ENCODE results near the gene KAZN.

Gene KAZN

DNA sequence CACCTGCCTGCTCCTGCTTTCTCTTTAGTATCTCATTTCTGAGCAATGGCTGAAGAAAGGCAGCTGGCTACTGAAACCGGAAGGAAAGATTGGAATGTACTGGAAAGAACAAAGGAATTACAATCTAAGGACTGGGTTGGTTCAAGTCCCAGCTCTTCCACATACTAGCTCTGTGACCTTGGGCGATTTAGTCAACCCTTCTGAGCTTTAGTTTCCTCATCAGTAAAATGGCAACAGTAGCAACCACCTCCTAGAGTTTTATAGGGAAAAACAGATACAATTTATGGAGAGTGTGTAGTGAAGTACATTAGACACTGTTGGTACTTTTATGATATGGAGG, 158.8 kb downstream of the KAZN start:
- Histone ChIP-seq H4K8ac (ENCODE audit: low read length) (no peak overlapping the region), H3K27ac (ENCODE audit: low read length, poor library complexity, severe bottlenecking) (no peak overlapping the region), H3K9ac (ENCODE audit: low read length) (no peak overlapping the region), H3K23ac (ENCODE audit: low read length in 2 of 2) (no peak overlapping the region), H2BK12ac (ENCODE audit: low read length in 2 of 2) (no peak overlapping the region), H2BK5ac (ENCODE audit: low read depth, low read length, poor library complexity, severe bottlenecking) (no peak overlapping the region), H4K91ac (ENCODE audit: low read length) (no peak overlapping the region), H2BK120ac (ENCODE audit: low read depth, low read length) (no peak overlapping the region), H3K27me3 (ENCODE audit: control insufficient read depth in 1 of 2, insufficient read depth in 1 of 2, low read length in 2 of 2) (peaks cover 6 to 11% of the 10 kb centered on the region in 2 experiments), H3K4me3 (ENCODE audit: insufficient read depth in 1 of 2, low read depth in 1 of 2, low read length in 2 of 2) (no peak overlapping the region), H3K18ac (ENCODE audit: low read depth in 1 of 2, low read length in 2 of 2) (no peak overlapping the region), H2AK5ac (ENCODE audit: low read length, severe bottlenecking) (no peak overlapping the region), H3K4me2 (ENCODE audit: low read length, poor library complexity, severe bottlenecking) (no peak overlapping the region), H2AFZ (ENCODE audit: low read depth, low read length) (no peak overlapping the region), H2BK15ac (ENCODE audit: low read depth, poor library complexity, severe bottlenecking) (no peak overlapping the region), H3K9me3 (ENCODE audit: control insufficient read depth, low read length) (peaks cover 5% of the 10 kb centered on the region), H3K36me3 (ENCODE audit: control insufficient read depth in 1 of 2, insufficient read depth in 2 of 2, low read depth in 1 of 2, low read length in 2 of 2) (no peaks in the 10 kb centered on the region), H3K4ac (ENCODE audit: low read depth in 1 of 2, low read length in 2 of 2) (no peak overlapping the region), H3K79me1 (replicated peaks; ENCODE audit: low read length, poor library complexity, severe bottlenecking) (no peaks in the 10 kb centered on the region), H3K4me1 (ENCODE audit: control insufficient read depth, insufficient read depth, low read depth, low read length) (no peaks in the 10 kb centered on the region), H3K14ac (ENCODE audit: low read length in 2 of 2) (no peak overlapping the region)
- WGBS: 75% methylated on average over 2 of the region's 2 CpGs
- no peak for DNase-seq

DNA sequence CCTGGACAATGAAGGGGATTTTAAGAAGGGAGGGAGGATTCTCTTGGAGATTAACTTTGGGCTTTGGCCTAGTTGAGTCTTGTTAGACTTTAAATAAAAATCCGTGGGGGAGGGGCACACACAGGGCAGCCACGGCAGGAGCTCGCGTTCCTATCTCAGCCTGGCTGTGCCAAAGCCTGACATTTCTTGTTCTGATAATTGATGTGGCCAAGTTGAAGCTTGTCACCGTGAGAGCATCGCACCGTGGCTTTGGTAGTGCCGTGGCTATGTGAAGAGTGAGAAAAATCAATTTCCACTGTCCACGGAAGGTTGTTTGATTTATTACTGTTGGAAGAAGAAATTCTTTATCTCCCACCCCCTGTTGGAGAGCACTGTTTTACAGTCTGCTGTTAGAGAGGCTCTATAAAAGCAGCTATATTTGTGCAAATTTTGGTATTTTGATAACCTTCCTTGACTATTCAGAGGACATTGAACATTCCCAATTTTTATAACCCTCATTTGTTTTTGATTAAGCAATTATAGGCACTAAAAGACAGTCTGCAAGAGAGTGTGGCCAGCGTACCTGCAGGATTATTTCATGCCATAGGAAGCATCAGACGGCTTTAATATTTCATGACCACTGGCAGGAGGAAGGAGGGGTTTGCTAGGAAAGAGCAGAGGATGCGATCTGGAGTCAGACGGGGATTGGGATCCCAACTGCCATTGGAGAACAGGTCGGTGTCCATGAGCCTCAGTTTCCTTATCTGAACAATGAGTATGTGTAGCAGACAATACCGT, 160.7 kb downstream of the KAZN start:
- no peak overlapping the region for H3K27ac ChIP-seq (ENCODE audit: low read length, poor library complexity, severe bottlenecking)
- H3K4ac ChIP-seq (ENCODE audit: low read depth in 1 of 2, low read length in 2 of 2): no peak overlapping the region
- H4K8ac ChIP-seq (ENCODE audit: low read length): no peak overlapping the region
- H2AFZ ChIP-seq (ENCODE audit: low read depth, low read length): no peak overlapping the region
- no peak for DNase-seq
- H2BK5ac ChIP-seq (ENCODE audit: low read depth, low read length, poor library complexity, severe bottlenecking): no peak overlapping the region
- H2AK5ac ChIP-seq (ENCODE audit: low read length, severe bottlenecking): no peak overlapping the region
- no peak overlapping the region for H3K4me3 ChIP-seq (ENCODE audit: insufficient read depth in 1 of 2, low read depth in 1 of 2, low read length in 2 of 2)
- no peak overlapping the region for H2BK15ac ChIP-seq (ENCODE audit: low read depth, poor library complexity, severe bottlenecking)
- H3K4me1 ChIP-seq (ENCODE audit: control insufficient read depth, insufficient read depth, low read depth, low read length): no peaks in the 10 kb centered on the region
- H3K36me3 ChIP-seq (ENCODE audit: control insufficient read depth in 1 of 2, insufficient read depth in 2 of 2, low read depth in 1 of 2, low read length in 2 of 2): no peaks in the 10 kb centered on the region
- no peak overlapping the region for H2BK12ac ChIP-seq (ENCODE audit: low read length in 2 of 2)
- no peak overlapping the region for H4K91ac ChIP-seq (ENCODE audit: low read length)
- no peak overlapping the region for H3K23ac ChIP-seq (ENCODE audit: low read length in 2 of 2)
- no peaks in the 10 kb centered on the region for H3K79me1 ChIP-seq (replicated peaks; ENCODE audit: low read length, poor library complexity, severe bottlenecking)
- no peak overlapping the region for H2BK120ac ChIP-seq (ENCODE audit: low read depth, low read length)
- 74% methylated on average over 14 of the region's 15 CpGs for WGBS
- no peak overlapping the region for H3K18ac ChIP-seq (ENCODE audit: low read depth in 1 of 2, low read length in 2 of 2)
- peak overlapping the region in 1 of 2 experiments; percentile 5 for H3K14ac ChIP-seq (ENCODE audit: low read length in 2 of 2)
- no peaks in the 10 kb centered on the region for H3K9me3 ChIP-seq (ENCODE audit: control insufficient read depth, low read length)
- H3K27me3 ChIP-seq (ENCODE audit: control insufficient read depth in 1 of 2, insufficient read depth in 1 of 2, low read length in 2 of 2): peaks cover 6 to 11% of the 10 kb centered on the region in 2 experiments
- no peak overlapping the region for H3K9ac ChIP-seq (ENCODE audit: low read length)
- H3K4me2 ChIP-seq (ENCODE audit: low read length, poor library complexity, severe bottlenecking): no peak overlapping the region

GRCh38 chr1:14759843-14760242, 161.4 kb downstream of the KAZN start:
- Histone ChIP-seq H3K18ac (ENCODE audit: low read depth in 1 of 2, low read length in 2 of 2) (no peak overlapping the region), H3K23ac (ENCODE audit: low read length in 2 of 2) (no peak overlapping the region), H3K27me3 (ENCODE audit: control insufficient read depth in 1 of 2, insufficient read depth in 1 of 2, low read length in 2 of 2) (peaks cover 6 to 11% of the 10 kb centered on the region in 2 experiments), H3K9me3 (ENCODE audit: control insufficient read depth, low read length) (no peaks in the 10 kb centered on the region), H3K4me3 (ENCODE audit: insufficient read depth in 1 of 2, low read depth in 1 of 2, low read length in 2 of 2) (no peak overlapping the region), H3K27ac (ENCODE audit: low read length, poor library complexity, severe bottlenecking) (no peak overlapping the region), H3K14ac (ENCODE audit: low read length in 2 of 2) (peak overlapping the region in 1 of 2 experiments; percentile 5), H3K4ac (ENCODE audit: low read depth in 1 of 2, low read length in 2 of 2) (no peak overlapping the region), H3K36me3 (ENCODE audit: control insufficient read depth in 1 of 2, insufficient read depth in 2 of 2, low read depth in 1 of 2, low read length in 2 of 2) (no peaks in the 10 kb centered on the region), H3K9ac (ENCODE audit: low read length) (no peak overlapping the region), H3K79me1 (replicated peaks; ENCODE audit: low read length, poor library complexity, severe bottlenecking) (no peaks in the 10 kb centered on the region), H2BK15ac (ENCODE audit: low read depth, poor library complexity, severe bottlenecking) (no peak overlapping the region), H3K4me2 (ENCODE audit: low read length, poor library complexity, severe bottlenecking) (no peak overlapping the region), H2AK5ac (ENCODE audit: low read length, severe bottlenecking) (no peak overlapping the region), H2BK5ac (ENCODE audit: low read depth, low read length, poor library complexity, severe bottlenecking) (no peak overlapping the region), H3K4me1 (ENCODE audit: control insufficient read depth, insufficient read depth, low read depth, low read length) (no peaks in the 10 kb centered on the region), H2AFZ (ENCODE audit: low read depth, low read length) (no peak overlapping the region), H2BK120ac (ENCODE audit: low read depth, low read length) (no peak overlapping the region), H4K8ac (ENCODE audit: low read length) (no peak overlapping the region), H2BK12ac (ENCODE audit: low read length in 2 of 2) (no peak overlapping the region), H4K91ac (ENCODE audit: low read length) (no peak overlapping the region)
- DNase-seq: no peak
- 87% methylated on average over 7 of the region's 7 CpGs for WGBS

GRCh38 chr1:14760780-14761179, 162.3 kb downstream of the KAZN start:
- H3K23ac ChIP-seq (ENCODE audit: low read length in 2 of 2): no peak overlapping the region
- no peaks in the 10 kb centered on the region for H3K9me3 ChIP-seq (ENCODE audit: control insufficient read depth, low read length)
- no peaks in the 10 kb centered on the region for H3K4me1 ChIP-seq (ENCODE audit: control insufficient read depth, insufficient read depth, low read depth, low read length)
- 87% methylated on average over 5 of the region's 5 CpGs for WGBS
- H3K4me2 ChIP-seq (ENCODE audit: low read length, poor library complexity, severe bottlenecking): no peak overlapping the region
- no peaks in the 10 kb centered on the region for H3K79me1 ChIP-seq (replicated peaks; ENCODE audit: low read length, poor library complexity, severe bottlenecking)
- no peak overlapping the region for H3K4ac ChIP-seq (ENCODE audit: low read depth in 1 of 2, low read length in 2 of 2)
- H3K36me3 ChIP-seq (ENCODE audit: control insufficient read depth in 1 of 2, insufficient read depth in 2 of 2, low read depth in 1 of 2, low read length in 2 of 2): no peaks in the 10 kb centered on the region
- no peak overlapping the region for H3K4me3 ChIP-seq (ENCODE audit: insufficient read depth in 1 of 2, low read depth in 1 of 2, low read length in 2 of 2)
- H2BK12ac ChIP-seq (ENCODE audit: low read length in 2 of 2): no peak overlapping the region
- peaks cover 6 to 8% of the 10 kb centered on the region in 2 experiments for H3K27me3 ChIP-seq (ENCODE audit: control insufficient read depth in 1 of 2, insufficient read depth in 1 of 2, low read length in 2 of 2)
- H2BK5ac ChIP-seq (ENCODE audit: low read depth, low read length, poor library complexity, severe bottlenecking): no peak overlapping the region
- H3K18ac ChIP-seq (ENCODE audit: low read depth in 1 of 2, low read length in 2 of 2): no peak overlapping the region
- H2AFZ ChIP-seq (ENCODE audit: low read depth, low read length): no peak overlapping the region
- no peak overlapping the region for H2BK15ac ChIP-seq (ENCODE audit: low read depth, poor library complexity, severe bottlenecking)
- DNase-seq: no peak
- no peak overlapping the region for H2BK120ac ChIP-seq (ENCODE audit: low read depth, low read length)
- H4K8ac ChIP-seq (ENCODE audit: low read length): no peak overlapping the region
- H3K27ac ChIP-seq (ENCODE audit: low read length, poor library complexity, severe bottlenecking): no peak overlapping the region
- H3K14ac ChIP-seq (ENCODE audit: low read length in 2 of 2): no peak overlapping the region
- no peak overlapping the region for H3K9ac ChIP-seq (ENCODE audit: low read length)
- no peak overlapping the region for H4K91ac ChIP-seq (ENCODE audit: low read length)
- H2AK5ac ChIP-seq (ENCODE audit: low read length, severe bottlenecking): no peak overlapping the region
